Fibroblast of peridontal ligament (primary cell): ENCODE data around the gene HDC.

Source experiments
- DNase-seq: peaks from one replicate; pipeline ENCODE4 v3.0.0-alpha.2; 2010; ENCODE audit errors: extremely low read depth

The HDC gene

GRCh38 chr15:50227076-50227475, 38.5 kb downstream of the HDC start:
- DNase-seq = peak; percentile 67

GRCh38 chr15:50225938-50226337, 39.6 kb downstream of the HDC start:
- DNase-seq = no peak

GRCh38 chr15:50225057-50225456, 40.5 kb downstream of the HDC start:
- DNase-seq = no peak

- peak; percentile 54 for DNase-seq
Observed at GRCh38 chr15:50224606-50225005, 40.9 kb downstream of the HDC start.

GRCh38 chr15:50222181-50222580, 43.3 kb downstream of the HDC start:
- no peak for DNase-seq

GRCh38 chr15:50219820-50220219, 45.7 kb downstream of the HDC start:
- no peak for DNase-seq

GRCh38 chr15:50218691-50219090, 46.8 kb downstream of the HDC start:
- DNase-seq = no peak

GRCh38 chr15:50218291-50218690, 47.2 kb downstream of the HDC start:
- no peak for DNase-seq

GRCh38 chr15:50210462-50211157, 54.9 kb downstream of the HDC start:
- no peak for DNase-seq

- no peak for DNase-seq
Observed at GRCh38 chr15:50209809-50210208, 55.7 kb downstream of the HDC start.

- DNase-seq = no peak
Observed at GRCh38 chr15:50206020-50206419, 59.5 kb downstream of the HDC start.

- DNase-seq = no peak
Observed at GRCh38 chr15:50202003-50202402, 63.5 kb downstream of the HDC start.

GRCh38 chr15:50192926-50193620, 72.5 kb downstream of the HDC start:
- DNase-seq = no peak

GRCh38 chr15:50192164-50192563, 73.4 kb downstream of the HDC start:
- no peak for DNase-seq
